Endothelial cell of umbilical vein (primary cell): ENCODE measurements around the gene NRROS. TPM values are rescaled to one million over a fixed set of nuclear protein-coding genes. Genes with fewer than 3 reads are reported as not detected.

ENCODE experiments used
- BruUV-seq: library from RNA; stranded (reverse); fragments of 400-500 nt; replicated peaks from 2 replicates; lab custom pipeline; 2021; lab: Mats Ljungman, UMichigan
- CTCF ChIA-PET: fragments of 300-600, 350-600 bp; sonication (Branson Sonifier 250); formaldehyde crosslinking; loops from one replicate; lab custom pipeline; 2021; ENCODE audit warnings: antibody characterized with exemption, inconsistent platforms; lab: Charles Lee
- POLR2A ChIA-PET: fragments of 300-600, 350-600 bp; sonication (Branson Sonifier 250); formaldehyde crosslinking; loops from one replicate; lab custom pipeline; 2021; ENCODE audit warnings: antibody characterized with exemption, inconsistent platforms; lab: Charles Lee
- DNase-seq: peaks from one replicate; pipeline ENCODE4 v3.0.0-alpha.2; 2011; ENCODE audit warnings: low read depth, low spot score
- FAIRE-seq: peaks from 2 replicates; lab custom pipeline; 2011; peaks lifted over from hg19 to GRCh38; lab: Jason Lieb, UNC
- H2AFZ ChIP-seq: 2 replicates; pipeline ENCODE4 v1.6.0; 2012; ENCODE audit warnings: low read depth, low read length, control low read depth, inconsistent platforms
- H3K27ac ChIP-seq: 2 replicates; pipeline ENCODE4 v1.5.1; 2011; ENCODE audit warnings: low read depth, mild to moderate bottlenecking, control low read depth, low read length, moderate library complexity; ENCODE audit not compliant: insufficient read depth
- H3K27me3 ChIP-seq, 2 experiments: 2 replicates each; pipeline versions ENCODE4 v1.6.0 to v1.6.1; 2011; ENCODE audit warnings: low read length in 2 of 2, mixed read lengths in 1 of 2; ENCODE audit not compliant: control insufficient read depth in 2 of 2, insufficient read depth in 2 of 2
- H3K36me3 ChIP-seq, 2 experiments: 2 replicates in 1 of 2; 3 replicates in 1 of 2; pipeline ENCODE4 v1.5.1; 2011; ENCODE audit warnings: low read length in 2 of 2, mild to moderate bottlenecking in 1 of 2, moderate library complexity in 1 of 2; ENCODE audit not compliant: control insufficient read depth in 2 of 2, insufficient read depth in 2 of 2; ENCODE audit errors: extremely low read depth in 1 of 2
- H3K4me1 ChIP-seq: 3 replicates; pipeline ENCODE4 v1.5.1; 2011; ENCODE audit warnings: mild to moderate bottlenecking, low read length; ENCODE audit not compliant: control insufficient read depth, insufficient read depth; ENCODE audit errors: extremely low read depth
- H3K4me2 ChIP-seq: 2 replicates; pipeline ENCODE4 v1.6.1; 2011; ENCODE audit warnings: low read length, control low read depth, mixed read lengths; ENCODE audit not compliant: insufficient read depth
- H3K4me3 ChIP-seq, 3 experiments: fragments of 200-600 bp in 1 of 3; sonication (generic), shearing (Covaris generic) in 1 of 3; replicated peaks in 1 of 3; 2 replicates each; pipeline ENCODE4 v1.5.1; 2011 to 2016; ENCODE audit warnings: control low read depth in 3 of 3, low read length in 3 of 3, mild to moderate bottlenecking in 2 of 3, inconsistent platforms in 1 of 3, low read depth in 1 of 3, moderate library complexity in 1 of 3; ENCODE audit not compliant: insufficient read depth in 1 of 3
- H3K79me2 ChIP-seq: 2 replicates; pipeline ENCODE4 v1.6.0; 2012; ENCODE audit warnings: low read length, inconsistent platforms; ENCODE audit not compliant: control insufficient read depth, insufficient read depth
- H3K9ac ChIP-seq: replicated peaks from 2 replicates; pipeline ENCODE3; 2011; ENCODE audit warnings: low read length, control low read depth; ENCODE audit not compliant: insufficient read depth; ENCODE audit errors: extremely low read depth
- H3K9me1 ChIP-seq: replicated peaks from 3 replicates; pipeline ENCODE4 v1.6.0; 2011; ENCODE audit warnings: mild to moderate bottlenecking, low read length; ENCODE audit not compliant: control insufficient read depth, insufficient read depth; ENCODE audit errors: extremely low read depth
- H3K9me3 ChIP-seq: replicated peaks from 2 replicates; pipeline ENCODE4 v1.5.1; 2012; ENCODE audit warnings: low read length, inconsistent platforms; ENCODE audit not compliant: control insufficient read depth, insufficient read depth
- H4K20me1 ChIP-seq: replicated peaks from 2 replicates; pipeline ENCODE3; 2011; ENCODE audit warnings: mild to moderate bottlenecking, low read length; ENCODE audit not compliant: control insufficient read depth, insufficient read depth; ENCODE audit errors: extremely low read depth
- FOS ChIP-seq: IDR thresholded peaks from 2 replicates; pipeline ENCODE4 v1.6.1; 2011; ENCODE audit warnings: mild to moderate bottlenecking, low read length, moderate library complexity, borderline replicate concordance; ENCODE audit not compliant: insufficient read depth
- GATA2 ChIP-seq: IDR thresholded peaks from 2 replicates; pipeline ENCODE4 v1.7.0; 2011; ENCODE audit warnings: low read depth, mild to moderate bottlenecking, moderate library complexity, mixed read lengths, low read length; ENCODE audit not compliant: insufficient read length, insufficient read depth
- JUN ChIP-seq: IDR thresholded peaks from 2 replicates; pipeline ENCODE4 v1.6.1; 2011; ENCODE audit warnings: borderline replicate concordance, low read depth; ENCODE audit not compliant: insufficient read length, insufficient read depth
- MYC ChIP-seq: IDR thresholded peaks from one replicate; pipeline ENCODE4 v1.6.1; 2011; ENCODE audit warnings: mild to moderate bottlenecking, low read depth, low read length
- POLR2A ChIP-seq: IDR thresholded peaks from 2 replicates; pipeline ENCODE4 v1.6.1; 2012; ENCODE audit warnings: low read depth, mild to moderate bottlenecking, control low read depth, low read length
- POLR2AphosphoS5 ChIP-seq: IDR thresholded peaks from 2 replicates; pipeline ENCODE4 v1.6.1; 2012; ENCODE audit warnings: low read depth, mild to moderate bottlenecking, control low read depth, low read length, moderate library complexity; ENCODE audit not compliant: insufficient read depth
- dilution Hi-C: fragments of 300-500 bp; cut with MboI; formaldehyde crosslinking; loops from one replicate; pipeline ENCODE4 v1.15.0; 2019; ENCODE audit warnings: low sequenced_read_pairs; ENCODE audit not compliant: extremely low pct_ligation_motif_present
- intact Hi-C: fragments of 100-400 bp; cut with micrococcal nuclease; formaldehyde crosslinking; loops from one replicate; pipeline ENCODE4 v1.10.0; 2022
- polyA plus RNA-seq, 4 experiments: library from polyadenylated mRNA; depleted of rRNA in 3 of 4; stranded (reverse) in 3 of 4; unstranded in 1 of 4; fragments of >200 nt; gene quantifications; 2 replicates each; pipeline versions ENCODE4 v1.2.1 to v1.2.3, GENCODE V29; 2011 to 2012; ENCODE audit warnings: missing spikeins in 1 of 4
- total RNA-seq: library from RNA; stranded (reverse); gene quantifications from 2 replicates; pipeline ENCODE4 v1.2.3, GENCODE V29; 2021
- TF ChIP-seq, protein P1 (sequence below): IDR thresholded peaks from 2 replicates; pipeline ENCODE4 v1.6.1; 2011; ENCODE audit not compliant: insufficient read depth, insufficient read length
- TF ChIP-seq, protein P2 (sequence below), 2 donors: IDR thresholded peaks; 1 replicate in 1 of 2; 2 replicates in 1 of 2; pipeline ENCODE4 v1.5.1; 2011; ENCODE audit warnings: low read length in 2 of 2, mild to moderate bottlenecking in 2 of 2, moderate library complexity in 2 of 2, control low read depth in 1 of 2, inconsistent platforms in 1 of 2, low read depth in 1 of 2; ENCODE audit not compliant: insufficient read depth in 1 of 2; ENCODE audit errors: extremely low read depth in 1 of 2

NRROS gene
- total and polyA plus RNA-seq, 2 donors (not counting 3 experiments of a cell fraction or from before 2014, with no cell fraction given) = 8.1 to 15.6 TPM

DNA sequence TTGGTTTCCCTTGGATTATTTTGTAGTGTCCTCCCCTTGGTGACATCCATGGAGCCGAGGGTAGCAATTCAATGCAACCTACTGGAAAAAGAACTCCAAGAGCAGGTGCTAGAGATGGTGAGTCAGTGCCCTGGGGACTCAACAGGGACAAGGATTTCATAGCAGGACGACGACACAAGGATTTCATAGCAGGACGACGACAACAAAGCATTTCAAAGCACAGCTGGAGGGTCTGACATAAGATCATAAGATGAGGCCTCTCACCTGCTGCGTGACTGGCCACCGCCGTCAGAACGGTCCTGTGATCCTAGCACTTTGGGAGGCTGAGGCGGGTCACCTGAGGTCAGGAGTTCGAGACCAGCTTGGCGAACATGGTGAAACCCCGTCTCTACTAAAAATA, 22.5 kb downstream of the NRROS start:
- CTCF ChIA-PET = interaction anchor here (2.3 kb wide), 1 partner anchor 52 kb away, joined by 11 read pairs; no protein-coding TSS in a partner anchor
- POLR2A ChIA-PET = interaction anchor here (0.6 to 0.9 kb wide), 2 partner anchors 11 to 15 kb away, joined by 3 to 5 read pairs; no protein-coding TSS in a partner anchor
- no peak overlapping the region for H3K9ac ChIP-seq
- intact Hi-C loops = no loop called here
- no peaks in the 10 kb centered on the region for H3K9me1 ChIP-seq
- no peaks in the 10 kb centered on the region for H4K20me1 ChIP-seq
- no peaks in the 10 kb centered on the region for H3K4me1 ChIP-seq
- no peak overlapping the region for H3K27ac ChIP-seq
- DNase-seq (no peak), FAIRE-seq (no peak)
- no peaks in the 10 kb centered on the region for H3K27me3 ChIP-seq
- TF ChIP-seq POLR2A (no peak), FOS (no peak), JUN (no peak), MYC (no peak), GATA2 (no peak), POLR2AphosphoS5 (no peak)
- TF ChIP-seq, protein P1, sequence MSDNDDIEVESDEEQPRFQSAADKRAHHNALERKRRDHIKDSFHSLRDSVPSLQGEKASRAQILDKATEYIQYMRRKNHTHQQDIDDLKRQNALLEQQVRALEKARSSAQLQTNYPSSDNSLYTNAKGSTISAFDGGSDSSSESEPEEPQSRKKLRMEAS = no peak
- TF ChIP-seq, protein P2, sequence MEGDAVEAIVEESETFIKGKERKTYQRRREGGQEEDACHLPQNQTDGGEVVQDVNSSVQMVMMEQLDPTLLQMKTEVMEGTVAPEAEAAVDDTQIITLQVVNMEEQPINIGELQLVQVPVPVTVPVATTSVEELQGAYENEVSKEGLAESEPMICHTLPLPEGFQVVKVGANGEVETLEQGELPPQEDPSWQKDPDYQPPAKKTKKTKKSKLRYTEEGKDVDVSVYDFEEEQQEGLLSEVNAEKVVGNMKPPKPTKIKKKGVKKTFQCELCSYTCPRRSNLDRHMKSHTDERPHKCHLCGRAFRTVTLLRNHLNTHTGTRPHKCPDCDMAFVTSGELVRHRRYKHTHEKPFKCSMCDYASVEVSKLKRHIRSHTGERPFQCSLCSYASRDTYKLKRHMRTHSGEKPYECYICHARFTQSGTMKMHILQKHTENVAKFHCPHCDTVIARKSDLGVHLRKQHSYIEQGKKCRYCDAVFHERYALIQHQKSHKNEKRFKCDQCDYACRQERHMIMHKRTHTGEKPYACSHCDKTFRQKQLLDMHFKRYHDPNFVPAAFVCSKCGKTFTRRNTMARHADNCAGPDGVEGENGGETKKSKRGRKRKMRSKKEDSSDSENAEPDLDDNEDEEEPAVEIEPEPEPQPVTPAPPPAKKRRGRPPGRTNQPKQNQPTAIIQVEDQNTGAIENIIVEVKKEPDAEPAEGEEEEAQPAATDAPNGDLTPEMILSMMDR (IDR thresholded peaks at IDR 0.05; ENCODE audit: extremely low read depth in 1 of 2, insufficient read depth in 1 of 2, low read depth in 1 of 2, low read length in 2 of 2) = no peak
- no TSS peak for BruUV-seq
- no peaks in the 10 kb centered on the region for H3K79me2 ChIP-seq
- H3K4me3 ChIP-seq = no peak overlapping the region
- H3K4me2 ChIP-seq = no peak overlapping the region
- H3K9me3 ChIP-seq = no peaks in the 10 kb centered on the region
- no peak overlapping the region for H2AFZ ChIP-seq
- dilution Hi-C loops = no loop called here
- no peaks in the 10 kb centered on the region for H3K36me3 ChIP-seq
